HCT116 (cell line): ENCODE results near the gene HPDL. TPM values are rescaled to one million over a fixed set of nuclear protein-coding genes. Genes with fewer than 3 reads are reported as not detected.

Experiments used
- ATAC-seq: fragments of 200-7000 bp; cut with Tn5 transposase; 2 replicates; pipeline ENCODE4 v1.9.1; 2020; ENCODE audit warnings: mild to moderate bottlenecking, moderate library complexity
- BruUV-seq: library from RNA; stranded (reverse); fragments of 400-500 nt; replicated peaks from 2 replicates; lab custom pipeline; 2021; lab: Mats Ljungman, UMichigan
- CTCF ChIA-PET: fragments of 300-600 bp; sonication (Branson Sonifier 250); formaldehyde crosslinking; loops from one replicate; lab custom pipeline; 2021; ENCODE audit warnings: antibody characterized with exemption; lab: Charles Lee
- POLR2A ChIA-PET: fragments of 300-600, 350-600 bp; sonication (Branson Sonifier 250); formaldehyde crosslinking; loops from one replicate; lab custom pipeline; 2021; ENCODE audit warnings: antibody characterized with exemption; lab: Charles Lee
- RAD21 ChIA-PET, 2 experiments: fragments of 300-600 bp; sonication (Branson Sonifier 250); formaldehyde crosslinking; loops; one replicate each; lab custom pipeline; 2023; ENCODE audit warnings: low total read pairs in 2 of 2; ENCODE audit not compliant: uncharacterized antibody in 2 of 2, unreplicated experiment in 2 of 2, low non-redundant PET in 1 of 2; lab: Charles Lee
- DNase-seq: peaks from one replicate; pipeline ENCODE4 v3.0.0-alpha.2; 2010; ENCODE audit warnings: low read depth, low spot score
- H2AFZ ChIP-seq: fragments of 200-600 bp; shearing (Covaris generic), sonication (generic); 2 replicates; pipeline ENCODE4 v1.6.1; 2017; ENCODE audit warnings: low read depth, mixed run types, mixed read lengths, antibody characterized with exemption, low read length; ENCODE audit not compliant: poor library complexity, severe bottlenecking
- H3K27ac ChIP-seq: 2 replicates; pipeline ENCODE4 v1.5.1; 2012; ENCODE audit warnings: low read depth, low read length
- H3K27me3 ChIP-seq: fragments of 200-600 bp; sonication (generic); 2 replicates; pipeline ENCODE4 v1.6.1; 2016; ENCODE audit warnings: mixed run types, low read length, mixed read lengths; ENCODE audit not compliant: insufficient read depth
- H3K36me3 ChIP-seq, 2 experiments: fragments of 200-500 bp in 1 of 2; fragments of 200-600 bp in 1 of 2; sonication (Bioruptor generic) in 1 of 2; sonication (generic) in 1 of 2; 2 replicates each; pipeline versions ENCODE4 v1.5.1 to v1.6.1; 2014 to 2016; ENCODE audit warnings: low read length in 2 of 2, inconsistent platforms in 1 of 2, mixed read lengths in 1 of 2, mixed run types in 1 of 2; ENCODE audit not compliant: insufficient read depth in 2 of 2, control insufficient read depth in 1 of 2
- H3K4me1 ChIP-seq, 2 experiments: fragments of 200-600 bp in 1 of 2; sonication (generic) in 1 of 2; 2 replicates each; pipeline versions ENCODE4 v1.5.1 to v1.6.1; 2012 to 2017; ENCODE audit warnings: low read length in 2 of 2, inconsistent platforms in 1 of 2, mild to moderate bottlenecking in 1 of 2, mixed read lengths in 1 of 2, mixed run types in 1 of 2, moderate library complexity in 1 of 2; ENCODE audit not compliant: insufficient read depth in 2 of 2, control insufficient read depth in 1 of 2
- H3K4me2 ChIP-seq: fragments of 200-600 bp; sonication (generic); 2 replicates; pipeline ENCODE4 v1.6.1; 2017; ENCODE audit warnings: mixed run types, low read length, mixed read lengths
- H3K4me3 ChIP-seq, 2 experiments: fragments of 200-600 bp in 1 of 2; sonication (generic) in 1 of 2; replicated peaks in 1 of 2; 2 replicates each; pipeline ENCODE4 v1.5.1; 2011 to 2016; ENCODE audit warnings: low read length in 2 of 2, control low read depth in 1 of 2, low read depth in 1 of 2, mild to moderate bottlenecking in 1 of 2, mixed read lengths in 1 of 2, mixed run types in 1 of 2
- H3K79me2 ChIP-seq: fragments of 200-600 bp; sonication (generic); 2 replicates; pipeline ENCODE4 v1.6.1; 2017; ENCODE audit warnings: mild to moderate bottlenecking, mixed run types, low read length, moderate library complexity, mixed read lengths; ENCODE audit not compliant: insufficient read depth
- H3K9ac ChIP-seq: fragments of 200-600 bp; sonication (generic); 2 replicates; pipeline ENCODE4 v1.6.1; 2016; ENCODE audit warnings: low read length, mixed read lengths
- H3K9me2 ChIP-seq: fragments of 200-600 bp; sonication (generic), shearing (Covaris generic); 2 replicates; pipeline ENCODE4 v1.6.1; 2017; ENCODE audit warnings: mixed run types, mild to moderate bottlenecking, moderate library complexity; ENCODE audit not compliant: insufficient read depth
- H3K9me3 ChIP-seq, 2 experiments: fragments of 200-500 bp in 1 of 2; fragments of 200-600 bp in 1 of 2; sonication (Bioruptor generic) in 1 of 2; sonication (generic) in 1 of 2; 2 replicates each; pipeline ENCODE4 v1.6.1; 2014 to 2017; ENCODE audit warnings: low read length in 2 of 2, mixed read lengths in 2 of 2, inconsistent platforms in 1 of 2, low read depth in 1 of 2, mild to moderate bottlenecking in 1 of 2, mixed run types in 1 of 2, moderate library complexity in 1 of 2; ENCODE audit not compliant: control insufficient read depth in 1 of 2, insufficient read depth in 1 of 2
- H4K20me1 ChIP-seq: fragments of 200-600 bp; sonication (generic), shearing (Covaris generic); 2 replicates; pipeline ENCODE4 v1.6.1; 2017; ENCODE audit warnings: mixed run types, mild to moderate bottlenecking, moderate library complexity; ENCODE audit not compliant: insufficient read depth
- ATF3 ChIP-seq: IDR thresholded peaks from 2 replicates; pipeline ENCODE4 v1.6.1; 2012
- CBX3 ChIP-seq: IDR thresholded peaks from 2 replicates; pipeline ENCODE4 v1.6.1; 2012; ENCODE audit warnings: low read depth
- CEBPB ChIP-seq: IDR thresholded peaks from 2 replicates; pipeline ENCODE4 v1.6.1; 2012; ENCODE audit warnings: low read depth
- CTCF ChIP-seq, 3 experiments: fragments of 200-600 bp in 1 of 3; sonication (generic) in 1 of 3; IDR thresholded peaks in 2 of 3; conservative IDR thresholded peaks in 1 of 3; 2 replicates each; pipeline ENCODE4 v1.5.1; 2012 to 2017; ENCODE audit warnings: low read depth in 2 of 3, low read length in 2 of 3, antibody characterized with exemption in 1 of 3, borderline replicate concordance in 1 of 3, control low read depth in 1 of 3, mild to moderate bottlenecking in 1 of 3, mixed read lengths in 1 of 3, mixed run types in 1 of 3, moderate library complexity in 1 of 3; ENCODE audit not compliant: insufficient read depth in 1 of 3
- EGR1 ChIP-seq: IDR thresholded peaks from 2 replicates; pipeline ENCODE4 v1.6.1; 2012; ENCODE audit warnings: low read depth
- FOSL1 ChIP-seq: IDR thresholded peaks from 2 replicates; pipeline ENCODE4 v1.6.1; 2012; ENCODE audit warnings: low read depth
- JUND ChIP-seq: IDR thresholded peaks from 2 replicates; pipeline ENCODE4 v1.6.1; 2012
- MAX ChIP-seq: IDR thresholded peaks from 2 replicates; pipeline ENCODE4 v1.6.1; 2012
- RAD21 ChIP-seq: IDR thresholded peaks from 2 replicates; pipeline ENCODE4 v1.6.1; 2012; ENCODE audit warnings: low read depth, mild to moderate bottlenecking
- SP1 ChIP-seq: IDR thresholded peaks from 2 replicates; pipeline ENCODE4 v1.6.1; 2012; ENCODE audit warnings: low read depth
- SRF ChIP-seq: IDR thresholded peaks from 2 replicates; pipeline ENCODE4 v1.6.1; 2012; ENCODE audit warnings: low read depth
- YY1 ChIP-seq: IDR thresholded peaks from 2 replicates; pipeline ENCODE4 v1.6.1; 2011; ENCODE audit warnings: low read length, low read depth, moderate library complexity, mild to moderate bottlenecking; ENCODE audit not compliant: insufficient replicate concordance; ENCODE audit errors: extremely low read depth
- ZBTB33 ChIP-seq: IDR thresholded peaks from 2 replicates; pipeline ENCODE4 v1.6.1; 2011; ENCODE audit warnings: mild to moderate bottlenecking, low read length, moderate library complexity; ENCODE audit not compliant: insufficient replicate concordance; ENCODE audit errors: extremely low read depth
- ZFX ChIP-seq: fragments of 450-650 bp; IDR thresholded peaks from 2 replicates; pipeline ENCODE4 v1.6.1; 2017
- ZNF274 ChIP-seq: fragments of 200-500 bp; sonication (Bioruptor generic); IDR thresholded peaks from 2 replicates; pipeline ENCODE4 v1.6.1; 2014; ENCODE audit warnings: mild to moderate bottlenecking, low read depth, low read length, inconsistent platforms
- intact Hi-C: fragments of 100-400 bp; cut with micrococcal nuclease; formaldehyde crosslinking; loops from 2 replicates; pipeline ENCODE4 v1.10.0; 2022
- total RNA-seq: library from RNA; stranded (reverse); gene quantifications from one replicate; pipeline ENCODE4 v1.2.1, GENCODE V29; 2021; ENCODE audit not compliant: unreplicated experiment

Gene HPDL
- total RNA-seq, 1 experiment from 2014 or later = not detected

- H4K20me1 ChIP-seq = no peaks in the 10 kb centered on the region
- TF ChIP-seq EGR1 = no peak
- peak; percentile 27; the same call in 1 of the 2 replicates for TF ChIP-seq RAD21
- TF ChIP-seq, all 23 proteins: peak for 1
- Histone ChIP-seq H3K4me1 (peaks cover 14 to 40% of the 10 kb centered on the region in 2 experiments), H3K9me2 (no peaks in the 10 kb centered on the region), H2AFZ (no peak overlapping the region), H3K4me3 (peak overlapping the region; percentile 93 to 94), H3K9ac (peak overlapping the region; percentile 95), H3K27me3 (no peaks in the 10 kb centered on the region), H3K9me3 (peaks cover 0 to 3% of the 10 kb centered on the region in 2 experiments; a peak in 1 of 4 replicates), H3K4me2 (peak overlapping the region; percentile 90), H3K79me2 (peaks cover 43% of the 10 kb centered on the region), H3K36me3 (peaks cover 15 to 41% of the 10 kb centered on the region in 2 experiments; a peak in 2 of 4 replicates), H3K27ac (peak overlapping the region; percentile 82)
- ATAC-seq (peak; percentile 19; the same call in 1 of the 2 replicates), DNase-seq (no peak)
- CTCF ChIA-PET = interaction anchor here (1.2 kb wide), 2 partner anchors 152 to 154 kb away, joined by 4 to 5 read pairs; no protein-coding TSS in a partner anchor
- intact Hi-C loops = loop anchor here (5.0 kb wide), 2 partner anchors 231 to 329 kb away; partner anchors contain the start of genes HECTD3 and UROD
- POLR2A ChIA-PET = interaction anchor here (1.1 to 2.8 kb wide), 7 partner anchors 9 to 619 kb away, joined by 3 to 13 read pairs (median 11); partner anchors contain the start of genes TESK2 and UROD
- RAD21 ChIA-PET = interaction anchor here (0.9 to 1.7 kb wide), 3 partner anchors 16 to 329 kb away, joined by 3 to 5 read pairs (median 4); partner anchors contain the start of genes TESK2 (in 1 of the 2) and UROD (in 1 of the 2)
- no TSS peak for BruUV-seq
These were observed 14.2 kb downstream of the HPDL start for GRCh38 chr1:45340816-45341466.

- Histone ChIP-seq H4K20me1 (no peaks in the 10 kb centered on the region), H3K79me2 (peaks cover 34% of the 10 kb centered on the region), H3K27me3 (no peaks in the 10 kb centered on the region), H3K4me3 (no peak overlapping the region), H3K9ac (no peak overlapping the region), H3K4me2 (no peak overlapping the region), H3K36me3 (peaks cover 15 to 35% of the 10 kb centered on the region in 2 experiments; a peak in 2 of 4 replicates), H3K9me2 (no peaks in the 10 kb centered on the region), H3K9me3 (no peaks in the 10 kb centered on the region), H2AFZ (no peak overlapping the region), H3K27ac (no peak overlapping the region), H3K4me1 (peaks cover 22 to 42% of the 10 kb centered on the region in 2 experiments)
- no TSS peak for BruUV-seq
- ChIA-PET RAD21 (no interaction called here), POLR2A (no interaction called here), CTCF (no interaction called here)
- intact Hi-C loops = loop anchor here (5.0 kb wide), 2 partner anchors 228 to 332 kb away; partner anchors contain the start of genes HECTD3 and UROD
- no peak for DNase-seq
- no peak for ATAC-seq
- no peak for TF ChIP-seq ZNF274
- no peak for TF ChIP-seq CTCF (IDR thresholded peaks at IDR 0.05 in 2 of 3, conservative IDR thresholded peaks at IDR 0.05 in 1 of 3; ENCODE audit: borderline replicate concordance in 1 of 3, insufficient read depth in 1 of 3, low read depth in 2 of 3, low read length in 2 of 3)
- no peak for TF ChIP-seq FOSL1
- no peak for TF ChIP-seq SRF
- no peak for TF ChIP-seq EGR1
- no peak for TF ChIP-seq ZFX
- no peak for TF ChIP-seq ATF3
- no peak for TF ChIP-seq SP1
- no peak for TF ChIP-seq YY1
- no peak for TF ChIP-seq CBX3
- no peak for TF ChIP-seq ZBTB33
- no peak for TF ChIP-seq MAX
- no peak for TF ChIP-seq JUND
- no peak for TF ChIP-seq CEBPB
These were observed 17.8 kb downstream of the HPDL start for GRCh38 chr1:45344499-45344898.
